HEK293T (cell line): ENCODE measurements around the gene ARSD.
"Not testable (repeated sequence)": the region's sequence is repeated elsewhere in the genome, so short reads cannot be mapped to it uniquely, and the experiment has no call there.

Source experiments
- CTCF ChIA-PET: fragments of 350-600 bp; formaldehyde crosslinking; extraction: SDS; loops from one replicate; lab custom pipeline; 2021; ENCODE audit warnings: antibody characterized with exemption, inconsistent platforms; lab: Yijun Ruan, JAX
- POLR2A ChIA-PET: fragments of 350-600 bp; formaldehyde crosslinking; extraction: SDS; loops from one replicate; lab custom pipeline; 2020; ENCODE audit warnings: antibody characterized with exemption, inconsistent platforms; lab: Yijun Ruan, JAX
- DNase-seq: peaks from one replicate; pipeline ENCODE4 v3.0.0; 2012; ENCODE audit warnings: mixed read lengths; ENCODE audit errors: extremely low spot score
- ARNT ChIP-seq: fragments of 450-650 bp; IDR thresholded peaks from 2 replicates; pipeline ENCODE4 v1.6.1; 2017; ENCODE audit warnings: mild to moderate bottlenecking
- BHLHE40 ChIP-seq: fragments of 450-650 bp; IDR thresholded peaks from 2 replicates; pipeline ENCODE4 v1.6.1; 2016; ENCODE audit warnings: mild to moderate bottlenecking, moderate library complexity, borderline replicate concordance
- CTBP1 ChIP-seq: fragments of 450-650 bp; IDR thresholded peaks from 2 replicates; pipeline ENCODE4 v1.6.1; 2016; ENCODE audit warnings: borderline replicate concordance
- ELF4 ChIP-seq: fragments of 450-650 bp; IDR thresholded peaks from 2 replicates; pipeline ENCODE4 v1.6.1; 2017; ENCODE audit warnings: antibody characterized with exemption
- FOXA1 ChIP-seq: fragments of 450-650 bp; IDR thresholded peaks from 2 replicates; pipeline ENCODE4 v1.6.1; 2016; ENCODE audit warnings: mild to moderate bottlenecking
- FOXK2 ChIP-seq: fragments of 450-650 bp; IDR thresholded peaks from 2 replicates; pipeline ENCODE4 v1.6.1; 2016; ENCODE audit warnings: mild to moderate bottlenecking
- FOXM1 ChIP-seq: fragments of 450-650 bp; IDR thresholded peaks from 2 replicates; pipeline ENCODE4 v1.6.1; 2017; ENCODE audit warnings: mild to moderate bottlenecking, borderline replicate concordance
- HDGF ChIP-seq: fragments of 450-650 bp; IDR thresholded peaks from 2 replicates; pipeline ENCODE4 v1.6.1; 2017; ENCODE audit warnings: antibody characterized with exemption, borderline replicate concordance
- L3MBTL2 ChIP-seq: fragments of 450-650 bp; conservative IDR thresholded peaks from 2 replicates; pipeline ENCODE4 v1.6.1; 2016; ENCODE audit warnings: mild to moderate bottlenecking
- LEF1 ChIP-seq: fragments of 450-650 bp; IDR thresholded peaks from 2 replicates; pipeline ENCODE4 v1.6.1; 2017; ENCODE audit warnings: mild to moderate bottlenecking, borderline replicate concordance
- NFRKB ChIP-seq: fragments of 450-650 bp; IDR thresholded peaks from 2 replicates; pipeline ENCODE4 v1.6.1; 2016; ENCODE audit warnings: mild to moderate bottlenecking, moderate library complexity
- SP1 ChIP-seq: fragments of 450-650 bp; IDR thresholded peaks from 2 replicates; pipeline ENCODE4 v1.6.1; 2017
- SUZ12 ChIP-seq: fragments of 450-650 bp; IDR thresholded peaks from 2 replicates; pipeline ENCODE4 v1.6.1; 2016; ENCODE audit warnings: mild to moderate bottlenecking
- TARDBP ChIP-seq: fragments of 450-650 bp; IDR thresholded peaks from 2 replicates; pipeline ENCODE4 v1.6.1; 2016
- ZNF384 ChIP-seq: fragments of 450-650 bp; IDR thresholded peaks from 2 replicates; pipeline ENCODE4 v1.6.1; 2016
- TF ChIP-seq, protein P1 (sequence below): fragments of 450-650 bp; IDR thresholded peaks from 2 replicates; pipeline ENCODE4 v1.6.1; 2016

The ARSD gene

DNA sequence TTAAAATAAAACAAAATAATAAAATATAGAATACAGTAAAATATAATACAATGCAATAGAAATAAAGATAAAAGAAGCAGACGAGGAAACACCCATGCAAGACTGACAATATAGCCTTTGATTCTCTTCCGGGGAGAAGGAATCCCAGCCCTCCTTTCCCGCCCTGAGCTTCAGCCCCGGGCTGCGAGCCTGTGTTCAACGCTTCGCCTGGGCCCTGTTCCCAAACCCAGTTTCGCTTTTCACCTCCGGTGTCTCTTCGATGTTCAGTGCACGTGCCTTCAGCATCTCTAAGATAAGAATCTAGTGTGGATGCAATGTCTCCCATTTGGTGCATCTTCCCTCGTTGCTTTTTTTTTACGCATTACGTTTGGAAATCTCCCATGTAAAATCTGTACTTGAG is 38.4 kb upstream of the ARSD start:
- CTCF ChIA-PET, result no interaction called here
- TF ChIP-seq TARDBP, result no peak
- no peak for DNase-seq
- POLR2A ChIA-PET, result no interaction called here

DNA sequence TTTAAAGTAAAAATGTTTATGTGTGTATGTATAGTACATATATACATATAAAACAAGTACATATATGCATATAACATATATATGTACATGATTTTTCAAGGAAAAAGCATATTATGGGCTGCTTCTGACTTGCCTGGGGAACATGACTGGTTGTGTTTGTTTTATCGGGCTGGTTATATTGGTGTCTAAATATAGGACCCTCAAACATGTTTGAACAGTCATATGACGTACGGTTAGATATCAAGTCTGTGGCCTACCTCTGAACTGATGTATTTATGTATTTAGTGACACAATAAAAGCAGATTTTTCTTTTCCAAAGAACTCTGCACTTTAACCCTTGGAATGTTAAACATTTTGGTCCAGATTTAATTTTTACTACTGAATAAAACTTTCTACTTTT is 37.9 kb upstream of the ARSD start:
- TF ChIP-seq LEF1 (no peak), SP1 (no peak), NFRKB (no peak), ARNT (no peak), ZNF384 (no peak), SUZ12 (no peak), ELF4 (no peak), FOXA1 (no peak)
- POLR2A ChIA-PET, result no interaction called here
- DNase-seq, result no peak
- CTCF ChIA-PET, result no interaction called here

DNA sequence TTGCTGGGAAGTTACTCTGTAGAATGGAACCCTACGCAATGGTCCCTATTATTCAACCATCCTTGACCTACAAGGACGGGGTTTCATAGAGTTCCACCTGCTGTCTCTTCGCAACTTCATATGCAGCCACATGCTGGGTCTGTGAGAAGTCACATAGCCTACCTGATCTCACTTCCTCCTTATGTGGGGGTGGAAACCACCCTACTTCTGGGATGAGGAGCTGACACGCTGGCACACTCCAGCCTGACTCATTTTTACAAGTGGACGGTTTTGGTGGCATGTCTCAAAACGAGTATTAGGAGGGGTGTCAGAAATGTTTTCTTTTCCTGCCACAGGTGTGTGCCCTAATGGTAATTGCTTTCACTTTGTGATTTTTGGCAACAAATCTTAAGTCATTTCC is 36.8 kb upstream of the ARSD start:
- TF ChIP-seq SUZ12 (no peak), FOXA1 (no peak), FOXM1 (no peak), ARNT (no peak), TARDBP (no peak), ZNF384 (no peak), ELF4 (no peak), SP1 (no peak), LEF1 (no peak), L3MBTL2 (no peak), NFRKB (no peak), FOXK2 (no peak), BHLHE40 (no peak), CTBP1 (no peak), HDGF (no peak)
- TF ChIP-seq, protein P1, sequence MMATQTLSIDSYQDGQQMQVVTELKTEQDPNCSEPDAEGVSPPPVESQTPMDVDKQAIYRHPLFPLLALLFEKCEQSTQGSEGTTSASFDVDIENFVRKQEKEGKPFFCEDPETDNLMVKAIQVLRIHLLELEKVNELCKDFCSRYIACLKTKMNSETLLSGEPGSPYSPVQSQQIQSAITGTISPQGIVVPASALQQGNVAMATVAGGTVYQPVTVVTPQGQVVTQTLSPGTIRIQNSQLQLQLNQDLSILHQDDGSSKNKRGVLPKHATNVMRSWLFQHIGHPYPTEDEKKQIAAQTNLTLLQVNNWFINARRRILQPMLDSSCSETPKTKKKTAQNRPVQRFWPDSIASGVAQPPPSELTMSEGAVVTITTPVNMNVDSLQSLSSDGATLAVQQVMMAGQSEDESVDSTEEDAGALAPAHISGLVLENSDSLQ, result no peak
- ChIA-PET CTCF (no interaction called here), POLR2A (no interaction called here)
- no peak for DNase-seq

DNA sequence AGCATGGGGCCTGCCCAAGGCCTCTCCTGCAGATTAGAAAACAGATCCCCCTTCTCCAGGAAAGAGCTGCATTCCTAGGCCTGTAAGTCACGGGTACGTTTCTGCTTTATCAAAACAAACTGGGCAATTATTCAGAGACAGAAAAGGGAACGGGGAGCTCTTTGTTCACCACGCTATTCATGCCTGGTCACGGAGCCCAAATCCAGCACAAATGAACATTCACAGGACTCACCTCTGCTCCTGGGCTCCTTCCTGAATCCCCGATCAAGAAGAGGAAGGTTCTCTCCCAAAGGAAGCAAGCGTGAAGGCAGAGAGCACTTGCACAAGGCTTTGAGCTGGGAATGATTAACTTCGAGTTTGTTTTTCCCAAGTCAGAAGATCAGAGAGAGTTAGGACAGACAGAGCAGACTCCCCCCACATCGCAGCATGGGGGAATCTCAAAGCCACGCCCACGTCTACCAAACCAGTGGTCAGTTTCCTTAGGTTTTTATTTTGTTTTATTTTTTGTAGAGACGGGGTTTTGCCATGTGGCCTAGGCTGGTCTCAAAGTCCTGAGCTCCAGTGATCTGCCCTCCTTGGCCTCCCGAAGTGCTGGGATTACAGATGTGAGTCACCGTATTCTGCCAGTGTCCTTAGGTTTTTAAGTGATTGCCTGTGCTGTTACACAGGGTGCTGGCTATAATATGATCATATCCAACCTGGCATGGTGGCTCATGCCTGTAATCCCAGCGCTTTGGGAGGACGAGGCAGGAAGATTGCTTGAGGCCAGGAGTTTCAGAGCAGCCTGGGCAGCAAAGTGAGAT is 35.1 kb upstream of the ARSD start:
- CTCF ChIA-PET, result interaction anchor here (1.0 to 1.2 kb wide), 2 partner anchors 74 to 673 kb away, joined by 3 to 4 read pairs; no protein-coding TSS in a partner anchor
- POLR2A ChIA-PET, DNase-seq: not testable (repeated sequence)

DNA sequence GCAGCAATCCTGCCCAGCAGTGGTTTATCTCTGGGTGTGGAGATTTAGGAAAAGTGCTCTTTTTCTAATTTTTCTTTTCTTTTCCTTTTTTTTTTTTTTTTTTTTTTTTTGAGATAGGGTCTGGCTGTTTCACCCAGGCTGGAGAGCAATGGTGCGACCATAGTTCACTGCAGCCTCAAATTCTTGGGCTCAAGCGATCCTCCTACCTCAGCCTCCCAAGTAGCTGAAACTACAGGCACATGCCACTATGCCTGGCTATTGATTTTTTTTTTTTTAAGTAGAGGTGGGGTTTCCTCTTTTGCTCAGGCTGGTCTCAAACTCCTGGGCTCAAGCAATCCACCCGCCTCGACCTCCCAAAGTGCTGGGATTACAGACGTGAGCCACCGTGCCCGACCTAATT is 34.3 kb upstream of the ARSD start:
- CTCF ChIA-PET, result interaction anchor here (1.2 kb wide), 1 partner anchor 73 kb away, joined by 4 read pairs; no protein-coding TSS in a partner anchor
- POLR2A ChIA-PET, DNase-seq: not testable (repeated sequence)

DNA sequence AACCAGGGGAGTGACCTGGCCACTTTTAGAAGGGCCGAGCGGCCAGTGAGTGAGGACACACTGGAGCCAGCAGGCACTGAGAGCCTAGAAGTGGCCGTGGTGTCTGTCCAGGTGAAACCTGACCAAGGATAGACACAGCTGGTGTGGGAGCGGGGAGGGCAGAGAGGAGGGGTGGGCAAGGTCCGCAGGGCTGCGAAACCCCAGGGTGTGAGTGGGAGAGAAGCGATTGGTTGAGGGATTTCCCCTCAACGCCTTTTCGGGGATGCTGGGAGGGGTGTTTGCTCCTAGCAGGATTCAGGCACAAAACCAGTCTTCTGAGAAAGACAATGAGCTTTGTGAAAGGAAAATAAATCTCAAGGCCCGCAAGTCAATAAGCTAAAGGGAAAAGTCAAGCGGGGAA is 33.2 kb upstream of the ARSD start:
- CTCF ChIA-PET, result no interaction called here
- POLR2A ChIA-PET, result no interaction called here
- TF ChIP-seq ELF4, result no peak
- TF ChIP-seq SP1, result no peak
- no peak for DNase-seq

DNA sequence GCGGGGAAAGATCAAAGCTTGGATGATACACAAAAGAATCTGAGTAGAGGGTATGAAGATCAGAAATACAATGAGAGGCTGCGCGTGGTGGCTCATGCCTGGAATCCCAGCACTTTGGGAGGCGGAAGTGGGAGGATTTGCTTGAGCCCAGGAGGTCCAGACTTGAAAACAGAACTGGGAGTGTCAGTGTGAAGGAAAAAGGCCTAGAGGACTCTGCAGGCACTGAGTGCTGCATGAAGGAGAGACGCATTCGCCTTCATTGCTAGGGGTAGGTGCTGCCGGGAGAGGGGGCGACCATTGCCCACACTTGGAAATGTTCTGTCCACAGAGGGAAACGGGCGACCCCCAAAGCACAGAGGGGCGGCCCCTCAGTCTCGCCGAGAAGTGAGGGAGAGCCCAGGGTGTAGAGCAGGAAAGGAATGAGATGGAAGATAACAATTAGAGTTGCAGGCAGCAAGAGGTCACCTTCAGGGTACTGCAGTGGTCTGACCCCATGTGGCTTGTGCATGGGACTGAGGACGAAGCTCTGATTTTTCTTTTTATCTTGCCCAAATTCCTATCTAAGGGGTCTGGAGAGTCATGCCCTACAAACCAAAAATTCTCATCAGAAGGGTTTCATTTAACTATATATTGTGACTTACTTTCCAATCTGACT is 31.8 kb upstream of the ARSD start:
- no peak for TF ChIP-seq SUZ12
- no peak for TF ChIP-seq TARDBP
- no peak for TF ChIP-seq BHLHE40
- no peak for TF ChIP-seq FOXM1
- no peak for TF ChIP-seq LEF1
- no peak for TF ChIP-seq NFRKB
- TF ChIP-seq FOXA1, result no peak
- no peak for TF ChIP-seq ELF4
- no peak for DNase-seq
- CTCF ChIA-PET, result no interaction called here
- POLR2A ChIA-PET, result no interaction called here

DNA sequence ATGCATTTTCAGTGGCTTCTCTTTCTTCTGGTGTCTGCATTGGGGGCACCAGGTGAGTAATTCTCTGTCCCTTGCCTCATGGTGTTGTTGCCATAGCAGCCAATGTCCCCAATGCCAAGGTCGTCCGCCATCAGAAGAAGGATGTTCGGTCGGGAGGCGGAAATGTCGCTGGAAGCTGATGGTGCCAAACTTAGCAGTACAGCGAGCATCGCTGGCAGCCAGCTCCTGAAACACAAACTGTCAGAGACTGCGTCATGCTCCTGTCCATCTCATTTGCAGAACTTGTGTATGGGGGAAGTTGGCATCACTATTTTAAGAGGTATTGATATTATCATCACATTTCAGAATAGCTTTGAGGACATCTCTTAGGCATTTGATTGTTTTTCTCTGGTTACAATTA is 29.1 kb upstream of the ARSD start:
- no peak for DNase-seq
- ChIA-PET CTCF (no interaction called here), POLR2A (no interaction called here)
- no peak for TF ChIP-seq SUZ12
- no peak for TF ChIP-seq FOXM1
- TF ChIP-seq, protein P1, result no peak
- no peak for TF ChIP-seq LEF1
- TF ChIP-seq ZNF384, result no peak
- TF ChIP-seq L3MBTL2, result no peak
- no peak for TF ChIP-seq ELF4
- TF ChIP-seq TARDBP, result no peak
